Measurements from ENCODE around the gene CELF1. TPM values are rescaled to one million over a fixed set of nuclear protein-coding genes. Genes with fewer than 3 reads are reported as not detected.
"Not testable (repeated sequence)": the region's sequence is repeated elsewhere in the genome, so short reads cannot be mapped to it uniquely, and the experiment has no call there.

Gene CELF1
- total and polyA plus RNA-seq, 12 donors, result 24.4 to 97.0 (median 85.5) TPM

- no peak overlapping the region for H3K27ac ChIP-seq
- intact Hi-C loops (cut with DNase I), result loop anchor here in 1 of 10 donors (5.0 kb wide), 1 partner anchor 38 kb away; no protein-coding TSS in a partner anchor
- H3K4me3 ChIP-seq, result no peak overlapping the region
- no peak for DNase-seq
- WGBS, 2 donors, result 96 to 97% methylated on average over 7 of the region's 7 CpGs
- H3K36me3 ChIP-seq, result peaks cover 0 to 62% (median 20%) of the 10 kb centered on the region in 9 donors
- no peaks in the 10 kb centered on the region for H3K9me3 ChIP-seq
- H3K27me3 ChIP-seq, result no peaks in the 10 kb centered on the region
- H3K4me1 ChIP-seq, result peaks cover 22 to 56% (median 34%) of the 10 kb centered on the region in 9 donors
- ATAC-seq, result no peak
- TF ChIP-seq CTCF (IDR thresholded peaks at IDR 0.05), result no peak
These were observed 16.7 kb upstream of the CELF1 start for GRCh38 chr11:47569646-47570045.

DNA sequence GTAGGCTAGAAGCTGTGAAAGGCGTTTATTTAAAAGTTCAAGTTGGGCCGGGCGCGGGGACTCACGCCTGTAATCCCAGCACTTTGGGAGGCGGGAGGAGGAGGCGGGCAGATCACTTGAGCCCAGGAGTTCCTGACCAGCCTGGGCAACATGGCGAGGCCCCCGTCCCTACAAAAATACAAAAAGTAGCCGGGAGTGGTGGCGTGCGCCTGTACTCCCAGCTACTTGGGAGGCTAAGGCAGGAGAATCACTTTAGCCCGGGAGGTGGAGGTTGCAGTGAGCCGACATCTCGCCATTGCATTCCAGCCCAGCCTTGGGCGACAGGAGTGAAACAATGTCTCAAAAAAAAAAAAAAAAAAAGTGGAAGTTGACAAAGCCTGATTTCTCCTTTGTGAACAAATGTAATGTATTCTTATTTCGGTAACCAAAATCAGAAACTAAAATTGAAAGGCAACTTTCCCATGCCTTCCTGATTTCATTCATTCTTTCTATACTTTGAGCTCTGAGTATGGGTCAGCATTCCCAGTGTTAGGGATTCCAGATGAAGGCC lies 13.3 kb upstream of the CELF1 start:
- ATAC-seq, result peak in 1 of 8 donors; percentile 4
- 40 to 47% methylated on average over 17 of the region's 17 CpGs for WGBS, 2 donors

GRCh38 chr11:47565340-47566148 lies 12.6 kb upstream of the CELF1 start, which contains the start of gene PTPMT1:
Gene PTPMT1, plus strand, starts transcription at chr11:47565599. Its CDS starts 24 bp downstream, at chr11:47565623.
- WGBS, 2 donors, result 1% methylated on average over 68 to 86 of the region's 86 CpGs
- H3K4me3 ChIP-seq, result peak within 1 kb of the TSS; percentile 75 to 99 (median 92)
- ATAC-seq (peak; percentile 94 to 98 (median 96)), DNase-seq (peak; percentile 75 to 81)
- no peak for TF ChIP-seq CTCF (IDR thresholded peaks at IDR 0.05)
- intact Hi-C loops (cut with DNase I), result no loop called here
- no peaks in the 10 kb centered on the region for H3K9me3 ChIP-seq
- H3K27ac ChIP-seq, result peak within 1 kb of the TSS in 9 of 10 donors; percentile 67 to 91 (median 86)
- H3K36me3 ChIP-seq, result peaks cover 0 to 22% (median 0%) of the 10 kb centered on the region in 9 donors
- no peaks in the 10 kb centered on the region for H3K27me3 ChIP-seq
- peaks cover 5 to 26% (median 14%) of the 10 kb centered on the region in 9 donors for H3K4me1 ChIP-seq

More for the DNA sequence above, 13.3 kb upstream of the CELF1 start:
- Histone ChIP-seq H3K27me3 (no peaks in the 10 kb centered on the region), H3K4me3 (peak overlapping the region; percentile 75 to 99 (median 92)), H3K27ac (peak overlapping the region in 9 of 10 donors; percentile 67 to 91 (median 86)), H3K4me1 (peaks cover 5 to 33% (median 18%) of the 10 kb centered on the region in 9 donors), H3K9me3 (no peaks in the 10 kb centered on the region), H3K36me3 (peaks cover 0 to 28% (median 3%) of the 10 kb centered on the region in 9 donors)
- no peak for TF ChIP-seq CTCF (IDR thresholded peaks at IDR 0.05)
- intact Hi-C loops (cut with DNase I), result no loop called here
- DNase-seq, result no peak

DNA sequence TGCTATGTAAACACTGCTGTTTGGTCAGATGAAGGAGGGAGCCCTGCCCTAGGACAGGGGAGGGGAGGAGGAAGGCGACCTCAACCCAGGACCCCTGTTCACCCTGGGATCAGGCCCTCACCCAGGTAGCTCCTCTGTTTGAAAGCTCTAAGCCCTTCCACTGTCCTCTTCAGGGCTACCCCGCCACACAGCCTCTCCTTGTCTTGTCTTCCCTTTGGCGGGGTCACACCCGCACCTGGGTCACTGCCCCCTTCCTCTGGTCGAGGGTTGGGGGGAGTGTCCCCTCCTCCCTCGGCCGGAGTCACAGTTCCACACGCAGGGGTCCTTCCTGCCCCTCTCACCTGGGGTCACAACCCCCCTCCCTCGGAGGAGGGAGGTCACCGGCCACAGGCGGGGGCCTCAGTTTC lies 12.0 kb upstream of the CELF1 start:
- Histone ChIP-seq H3K27ac (peak overlapping the region in 9 of 10 donors; percentile 67 to 91 (median 86)), H3K4me1 (peaks cover 5 to 25% (median 14%) of the 10 kb centered on the region in 9 donors), H3K4me3 (peak overlapping the region; percentile 75 to 99 (median 92)), H3K36me3 (peaks cover 0 to 18% (median 0%) of the 10 kb centered on the region in 9 donors), H3K27me3 (no peaks in the 10 kb centered on the region), H3K9me3 (no peaks in the 10 kb centered on the region)
- no peak for TF ChIP-seq CTCF (IDR thresholded peaks at IDR 0.05)
- peak in 7 of 8 donors; percentile 4 to 43 (median 23) for ATAC-seq
- intact Hi-C loops (cut with DNase I), result no loop called here
- 14 to 16% methylated on average over 11 of the region's 11 CpGs for WGBS, 2 donors
- no peak for DNase-seq

GRCh38 chr11:47564366-47564765 lies 11.4 kb upstream of the CELF1 start:
- Histone ChIP-seq H3K4me1 (peaks cover 5 to 25% (median 14%) of the 10 kb centered on the region in 9 donors), H3K36me3 (peaks cover 0 to 12% (median 0%) of the 10 kb centered on the region in 9 donors), H3K4me3 (peak overlapping the region in 2 of 10 donors; percentile 75 to 98)
- intact Hi-C loops (cut with DNase I); H3K9me3 ChIP-seq; H3K27me3 ChIP-seq; ATAC-seq; H3K27ac ChIP-seq; DNase-seq: not testable (repeated sequence)
- WGBS, 2 donors, result 98% methylated on average over 10 of the region's 10 CpGs

- H3K36me3 ChIP-seq; DNase-seq; H3K4me3 ChIP-seq; ATAC-seq; H3K27ac ChIP-seq; intact Hi-C loops (cut with DNase I); H3K9me3 ChIP-seq; H3K27me3 ChIP-seq: not testable (repeated sequence)
- peaks cover 5 to 25% (median 14%) of the 10 kb centered on the region in 9 donors for H3K4me1 ChIP-seq
- WGBS, 2 donors, result 93 to 95% methylated on average over 4 of the region's 4 CpGs
These were observed 9.5 kb upstream of the CELF1 start for GRCh38 chr11:47562393-47562792.
